Neural cell (in vitro differentiated cells): ENCODE results near the gene MARK2.

Source experiments
- EP300 ChIP-seq: fragments of 450-650 bp; conservative IDR thresholded peaks from 2 replicates; pipeline ENCODE4 v1.6.1; 2014; ENCODE audit warnings: antibody characterized with exemption, mild to moderate bottlenecking, moderate library complexity; ENCODE audit not compliant: poor library complexity, severe bottlenecking
- EZH2 ChIP-seq: fragments of 200-600, 300-800 bp; shearing (Covaris generic), sonication (generic); IDR thresholded peaks from 2 replicates; pipeline ENCODE4 v1.6.1; 2014; ENCODE audit warnings: antibody characterized with exemption, low read length, borderline replicate concordance, mild to moderate bottlenecking; ENCODE audit not compliant: insufficient read depth, poor library complexity, severe bottlenecking
- MXI1 ChIP-seq: fragments of 450-650 bp; conservative IDR thresholded peaks from 2 replicates; pipeline ENCODE4 v1.6.1; 2014; ENCODE audit warnings: antibody characterized with exemption, mild to moderate bottlenecking; ENCODE audit not compliant: poor library complexity, severe bottlenecking
- POLR2AphosphoS5 ChIP-seq: IDR thresholded peaks from 2 replicates; pipeline ENCODE4 v1.6.1; 2012
- RAD21 ChIP-seq: fragments of 450-650 bp; conservative IDR thresholded peaks from 2 replicates; pipeline ENCODE4 v1.6.1; 2014; ENCODE audit warnings: antibody characterized with exemption, mild to moderate bottlenecking, moderate library complexity
- SMC3 ChIP-seq: fragments of 450-650 bp; conservative IDR thresholded peaks from 2 replicates; pipeline ENCODE4 v1.6.1; 2014; ENCODE audit warnings: antibody characterized with exemption, mild to moderate bottlenecking, moderate library complexity; ENCODE audit not compliant: poor library complexity
- TAF1 ChIP-seq: IDR thresholded peaks from 2 replicates; pipeline ENCODE4 v1.6.1; 2012; ENCODE audit warnings: low read depth
- TF ChIP-seq, protein P1 (sequence below): fragments of 450-650 bp; IDR thresholded peaks from 2 replicates; pipeline ENCODE4 v1.5.1; 2014; ENCODE audit warnings: antibody characterized with exemption, mild to moderate bottlenecking, moderate library complexity; ENCODE audit not compliant: poor library complexity, severe bottlenecking
- TF ChIP-seq, protein P2 (sequence below): IDR thresholded peaks from 2 replicates; pipeline ENCODE4 v1.6.1; 2012; ENCODE audit warnings: borderline replicate concordance

GRCh38 chr11:63850920-63851319 lies 12.0 kb downstream of the MARK2 start:
- TF ChIP-seq, protein P1, sequence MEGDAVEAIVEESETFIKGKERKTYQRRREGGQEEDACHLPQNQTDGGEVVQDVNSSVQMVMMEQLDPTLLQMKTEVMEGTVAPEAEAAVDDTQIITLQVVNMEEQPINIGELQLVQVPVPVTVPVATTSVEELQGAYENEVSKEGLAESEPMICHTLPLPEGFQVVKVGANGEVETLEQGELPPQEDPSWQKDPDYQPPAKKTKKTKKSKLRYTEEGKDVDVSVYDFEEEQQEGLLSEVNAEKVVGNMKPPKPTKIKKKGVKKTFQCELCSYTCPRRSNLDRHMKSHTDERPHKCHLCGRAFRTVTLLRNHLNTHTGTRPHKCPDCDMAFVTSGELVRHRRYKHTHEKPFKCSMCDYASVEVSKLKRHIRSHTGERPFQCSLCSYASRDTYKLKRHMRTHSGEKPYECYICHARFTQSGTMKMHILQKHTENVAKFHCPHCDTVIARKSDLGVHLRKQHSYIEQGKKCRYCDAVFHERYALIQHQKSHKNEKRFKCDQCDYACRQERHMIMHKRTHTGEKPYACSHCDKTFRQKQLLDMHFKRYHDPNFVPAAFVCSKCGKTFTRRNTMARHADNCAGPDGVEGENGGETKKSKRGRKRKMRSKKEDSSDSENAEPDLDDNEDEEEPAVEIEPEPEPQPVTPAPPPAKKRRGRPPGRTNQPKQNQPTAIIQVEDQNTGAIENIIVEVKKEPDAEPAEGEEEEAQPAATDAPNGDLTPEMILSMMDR = no peak
- no peak for TF ChIP-seq TAF1
- no peak for TF ChIP-seq RAD21
- no peak for TF ChIP-seq EZH2
- TF ChIP-seq MXI1 = no peak
- no peak for TF ChIP-seq EP300
- no peak for TF ChIP-seq POLR2AphosphoS5
- no peak for TF ChIP-seq SMC3
- TF ChIP-seq, protein P2, sequence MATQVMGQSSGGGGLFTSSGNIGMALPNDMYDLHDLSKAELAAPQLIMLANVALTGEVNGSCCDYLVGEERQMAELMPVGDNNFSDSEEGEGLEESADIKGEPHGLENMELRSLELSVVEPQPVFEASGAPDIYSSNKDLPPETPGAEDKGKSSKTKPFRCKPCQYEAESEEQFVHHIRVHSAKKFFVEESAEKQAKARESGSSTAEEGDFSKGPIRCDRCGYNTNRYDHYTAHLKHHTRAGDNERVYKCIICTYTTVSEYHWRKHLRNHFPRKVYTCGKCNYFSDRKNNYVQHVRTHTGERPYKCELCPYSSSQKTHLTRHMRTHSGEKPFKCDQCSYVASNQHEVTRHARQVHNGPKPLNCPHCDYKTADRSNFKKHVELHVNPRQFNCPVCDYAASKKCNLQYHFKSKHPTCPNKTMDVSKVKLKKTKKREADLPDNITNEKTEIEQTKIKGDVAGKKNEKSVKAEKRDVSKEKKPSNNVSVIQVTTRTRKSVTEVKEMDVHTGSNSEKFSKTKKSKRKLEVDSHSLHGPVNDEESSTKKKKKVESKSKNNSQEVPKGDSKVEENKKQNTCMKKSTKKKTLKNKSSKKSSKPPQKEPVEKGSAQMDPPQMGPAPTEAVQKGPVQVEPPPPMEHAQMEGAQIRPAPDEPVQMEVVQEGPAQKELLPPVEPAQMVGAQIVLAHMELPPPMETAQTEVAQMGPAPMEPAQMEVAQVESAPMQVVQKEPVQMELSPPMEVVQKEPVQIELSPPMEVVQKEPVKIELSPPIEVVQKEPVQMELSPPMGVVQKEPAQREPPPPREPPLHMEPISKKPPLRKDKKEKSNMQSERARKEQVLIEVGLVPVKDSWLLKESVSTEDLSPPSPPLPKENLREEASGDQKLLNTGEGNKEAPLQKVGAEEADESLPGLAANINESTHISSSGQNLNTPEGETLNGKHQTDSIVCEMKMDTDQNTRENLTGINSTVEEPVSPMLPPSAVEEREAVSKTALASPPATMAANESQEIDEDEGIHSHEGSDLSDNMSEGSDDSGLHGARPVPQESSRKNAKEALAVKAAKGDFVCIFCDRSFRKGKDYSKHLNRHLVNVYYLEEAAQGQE = no peak
